Neural progenitor cell (in vitro differentiated cells): ENCODE results near the gene TIFAB.

ENCODE experiments used
- CTCF ChIP-seq: fragments of 200-600 bp; sonication (generic); IDR thresholded peaks from 2 replicates; pipeline ENCODE4 v1.5.1; 2017; ENCODE audit warnings: antibody characterized with exemption, mild to moderate bottlenecking
- EZH2 ChIP-seq: fragments of 200-600 bp; sonication (generic); IDR thresholded peaks from 2 replicates; pipeline ENCODE4 v1.6.1; 2017; ENCODE audit warnings: antibody characterized with exemption, mild to moderate bottlenecking, moderate library complexity
- EZH2phosphoT487 ChIP-seq: fragments of 200-600 bp; sonication (generic); IDR thresholded peaks from 2 replicates; pipeline ENCODE4 v1.6.1; 2017; ENCODE audit warnings: antibody characterized with exemption

- TF ChIP-seq CTCF (no peak), EZH2 (no peak), EZH2phosphoT487 (no peak)
Observed at GRCh38 chr5:135453613-135454012, 1.5 kb upstream of the TIFAB start.
